Thyroid gland (tissue), 4 donors: Measurements from ENCODE around the gene PRR14.
"Not testable (repeated sequence)": the region's sequence is repeated elsewhere in the genome, so short reads cannot be mapped to it uniquely, and the experiment has no call there.

Experiments
- CTCF ChIP-seq, 6 experiments: fragments of 200-600 bp in 3 of 6; fragments of 450-650 bp in 3 of 6; sonication (generic) in 3 of 6; IDR thresholded peaks; one replicate each; pipeline ENCODE4 v1.5.1; 2016 to 2019; ENCODE audit warnings: antibody characterized with exemption in 6 of 6, mild to moderate bottlenecking in 2 of 6, inconsistent platforms in 1 of 6, moderate library complexity in 1 of 6
- POLR2A ChIP-seq, 2 donors: fragments of 450-650 bp; IDR thresholded peaks; one replicate each; pipeline ENCODE4 v1.6.1; 2017; ENCODE audit warnings: antibody characterized with exemption in 2 of 2, mild to moderate bottlenecking in 2 of 2, moderate library complexity in 1 of 2

DNA sequence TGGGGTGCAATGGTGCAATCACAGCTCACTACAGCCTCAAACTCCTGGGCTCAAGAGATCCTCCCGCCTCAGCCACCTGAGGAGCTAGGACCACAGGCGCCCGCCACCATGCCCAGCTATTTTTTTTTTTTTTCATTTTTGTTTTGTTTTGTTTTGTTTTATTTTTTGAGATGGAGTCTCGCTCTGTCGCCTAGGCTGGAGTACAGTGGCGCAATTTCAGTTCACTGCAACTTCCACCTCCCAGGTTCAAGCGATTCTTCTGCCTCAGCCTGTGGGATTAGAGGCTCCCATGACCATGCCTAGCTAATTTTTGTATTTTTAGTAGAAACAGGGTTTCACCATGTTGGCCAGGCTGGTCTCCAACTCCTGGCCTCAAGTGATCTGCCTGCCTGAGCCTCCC is 18.3 kb upstream of the PRR14 start:
- not testable (repeated sequence) for TF ChIP-seq CTCF, POLR2A (IDR thresholded peaks at IDR 0.05)
